Nucleus accumbens (tissue), 56 donors: ENCODE data around the gene DCAF8L2.
"Not testable (repeated sequence)": the region's sequence is repeated elsewhere in the genome, so short reads cannot be mapped to it uniquely, and the experiment has no call there.

Experiments
- DNase-seq, 56 donors: peaks; one replicate each; lab custom pipeline; 2025; lab: John Stamatoyannopoulos, UW

The DCAF8L2 gene

DNA sequence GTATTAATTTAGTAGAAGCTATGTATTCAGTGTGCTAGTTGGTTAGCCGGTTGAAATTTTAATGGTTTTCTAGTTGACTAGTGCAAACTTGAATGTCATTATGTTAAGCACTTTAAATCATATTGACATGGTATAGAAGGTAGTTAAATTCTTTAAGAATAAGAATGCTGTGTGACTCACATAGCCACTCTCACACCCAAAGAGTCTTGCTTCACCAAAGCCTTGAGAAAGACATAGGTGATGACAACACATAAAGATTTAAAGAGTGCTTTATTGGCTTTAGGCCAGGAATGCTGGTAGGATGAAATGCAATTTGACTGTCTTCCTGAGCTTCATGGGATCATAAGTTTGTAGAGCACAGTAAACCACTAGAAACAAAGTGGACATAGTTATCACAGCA lies 85.3 kb downstream of the DCAF8L2 start:
- DNase-seq: no peak

DNA sequence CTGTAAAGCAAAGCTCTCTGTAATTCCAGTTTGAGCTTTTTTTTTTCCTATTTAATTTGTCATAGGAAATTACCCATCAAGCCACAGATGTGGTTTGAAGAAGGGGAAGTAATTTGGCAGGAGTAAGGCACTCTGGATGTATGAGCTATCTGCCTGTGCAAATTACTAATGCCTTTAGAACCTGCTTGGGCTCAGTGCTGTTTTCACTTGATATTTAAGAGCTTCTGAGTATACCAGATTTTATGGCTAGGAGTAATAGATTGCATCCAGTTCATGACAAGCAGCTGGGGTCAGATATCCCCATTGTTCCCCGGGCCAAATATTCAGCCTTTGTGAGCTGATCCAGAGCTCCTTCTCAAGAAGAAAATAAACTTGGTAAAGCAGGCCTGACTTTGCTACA lies 89.1 kb downstream of the DCAF8L2 start:
- no peak for DNase-seq

DNA sequence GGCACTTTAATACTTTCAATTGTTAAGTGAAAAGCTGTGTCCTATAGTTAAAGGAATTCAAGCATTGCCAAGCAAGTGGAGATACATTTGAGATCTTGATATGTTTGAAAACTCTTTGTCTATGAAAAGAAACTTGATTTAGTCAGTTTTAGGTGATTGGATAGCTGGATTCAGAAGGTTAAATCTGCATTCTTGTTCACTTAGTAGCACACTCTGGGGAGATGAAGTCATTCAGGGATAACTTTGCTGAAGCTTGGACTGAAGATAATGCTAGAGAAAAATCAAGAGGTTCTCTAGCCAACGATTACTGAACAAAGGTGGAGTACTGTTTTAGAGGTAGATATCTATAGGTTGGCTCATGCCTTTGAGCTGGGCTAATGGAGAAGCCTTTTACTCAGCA lies 90.6 kb downstream of the DCAF8L2 start:
- no peak for DNase-seq

DNA sequence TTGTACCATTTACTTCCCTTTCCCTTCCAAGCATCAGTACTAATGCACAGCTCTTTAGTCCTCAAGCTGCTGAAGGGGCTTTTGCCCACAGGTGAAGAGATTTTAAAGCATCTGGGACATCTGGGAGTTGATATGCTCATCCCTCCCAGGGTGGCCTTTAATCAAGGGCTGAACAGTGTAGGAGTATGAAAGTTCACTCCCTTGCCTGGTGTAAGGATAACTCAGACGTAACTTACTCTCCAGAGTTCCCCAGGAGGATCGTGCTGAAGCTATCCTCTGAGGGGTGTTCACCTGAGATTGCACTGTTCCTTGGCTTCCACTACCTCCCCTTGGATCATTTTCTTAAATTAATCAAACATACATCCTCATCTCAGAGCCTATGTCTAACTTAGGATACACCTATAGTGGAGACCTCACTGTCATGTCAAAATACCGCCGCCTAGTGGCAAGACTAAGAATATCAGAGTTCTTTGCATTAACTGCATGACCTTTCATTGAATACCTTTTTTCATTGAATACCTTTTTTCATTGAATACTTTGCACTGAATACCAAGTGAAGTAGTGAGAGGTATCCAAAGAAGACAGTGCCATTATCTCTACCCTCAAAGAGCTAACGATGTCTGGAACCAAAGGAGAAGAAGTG lies 93.5 kb downstream of the DCAF8L2 start:
- not testable (repeated sequence) for DNase-seq

DNA sequence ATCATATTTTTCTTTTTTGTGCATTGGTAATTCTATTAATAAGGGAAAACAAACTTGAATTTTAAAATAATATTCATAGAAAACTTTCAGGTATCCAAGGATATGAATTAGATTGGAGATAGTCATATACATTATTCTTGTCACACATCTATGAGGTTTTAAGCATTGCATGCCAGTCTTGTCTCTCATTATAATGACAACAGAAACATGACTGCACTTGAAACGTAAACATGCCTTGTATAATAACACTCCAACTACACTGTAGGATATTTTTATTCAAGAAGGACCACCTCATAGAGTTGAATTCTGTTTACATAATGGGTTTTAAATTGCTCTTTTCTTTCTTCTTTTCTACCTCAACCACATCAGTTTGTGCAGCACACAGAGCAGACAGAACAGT lies 104.5 kb downstream of the DCAF8L2 start:
- DNase-seq: no peak

DNA sequence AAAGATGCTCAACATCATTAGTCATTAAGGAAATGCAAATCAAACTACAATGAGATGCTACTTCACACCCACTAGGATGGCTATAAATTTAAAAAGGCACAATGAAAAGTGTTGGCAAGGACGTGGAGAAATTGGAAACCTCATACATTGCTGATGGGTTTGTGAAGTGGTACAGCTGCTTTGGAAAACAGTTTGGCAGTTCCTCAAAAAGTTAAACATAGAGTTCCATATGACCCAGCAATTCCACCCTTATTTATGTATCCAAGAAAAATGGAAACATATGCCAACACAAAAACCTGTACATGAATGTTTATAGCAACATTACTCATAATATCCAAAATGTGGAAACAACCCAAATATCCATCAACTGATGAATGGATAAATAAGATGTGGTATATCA lies 116.4 kb downstream of the DCAF8L2 start:
- DNase-seq: no peak

DNA sequence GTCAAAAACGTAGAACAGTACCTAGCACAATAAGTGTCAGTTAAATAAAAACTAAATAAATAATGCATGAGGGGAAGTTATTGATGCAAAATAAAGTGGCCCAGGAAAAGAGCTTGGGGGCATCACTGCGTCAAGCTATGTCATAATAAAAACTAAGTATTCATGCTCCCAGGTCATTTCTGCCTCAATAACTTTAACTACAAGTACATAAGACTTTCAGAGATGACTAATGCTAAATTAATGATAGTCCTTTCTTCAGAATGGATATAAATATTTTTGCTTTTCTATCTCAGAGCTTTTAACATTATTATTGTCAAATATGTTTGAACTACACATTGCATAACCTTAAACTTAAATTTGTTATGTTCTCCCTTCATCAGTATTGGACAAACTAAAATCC lies 125.5 kb downstream of the DCAF8L2 start:
- DNase-seq: no peak

DNA sequence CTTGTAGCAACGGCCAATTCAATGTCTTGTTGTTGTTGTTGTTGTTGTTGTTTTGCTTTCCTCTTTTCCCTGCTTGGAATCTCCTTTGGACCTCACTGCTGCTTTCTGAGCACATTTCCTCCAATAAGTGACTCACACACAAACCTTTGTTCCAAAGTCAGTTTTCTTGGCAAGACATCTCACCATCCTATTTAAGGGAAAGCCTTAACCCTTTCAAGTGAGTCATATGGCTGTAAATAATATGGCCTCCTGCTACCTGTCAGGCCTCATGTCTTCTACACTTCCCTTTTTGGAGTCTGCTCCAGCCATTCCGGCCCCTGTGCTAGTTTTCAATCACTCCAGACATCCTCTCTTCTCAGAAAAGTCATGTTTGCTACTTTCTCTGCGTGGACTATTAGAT lies 138.1 kb downstream of the DCAF8L2 start:
- DNase-seq: no peak

DNA sequence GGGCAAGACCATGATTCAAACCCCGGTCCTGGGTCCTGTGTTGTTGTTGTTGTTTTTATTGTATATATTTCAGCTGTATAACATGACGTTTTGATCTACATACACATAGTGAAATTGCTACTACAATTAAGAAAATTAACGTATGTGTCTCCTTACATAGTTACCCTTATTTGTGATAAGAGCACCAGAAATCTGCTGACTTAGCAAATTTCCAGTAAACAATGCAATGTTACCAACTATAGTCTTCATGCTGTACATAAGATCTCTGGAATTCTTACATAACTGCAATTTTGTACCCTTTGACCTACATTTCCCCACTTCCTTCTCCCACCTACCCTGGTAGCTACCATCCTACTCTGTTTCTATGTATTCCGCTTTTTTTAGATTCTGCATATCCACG lies 141.8 kb downstream of the DCAF8L2 start:
- DNase-seq: no peak

DNA sequence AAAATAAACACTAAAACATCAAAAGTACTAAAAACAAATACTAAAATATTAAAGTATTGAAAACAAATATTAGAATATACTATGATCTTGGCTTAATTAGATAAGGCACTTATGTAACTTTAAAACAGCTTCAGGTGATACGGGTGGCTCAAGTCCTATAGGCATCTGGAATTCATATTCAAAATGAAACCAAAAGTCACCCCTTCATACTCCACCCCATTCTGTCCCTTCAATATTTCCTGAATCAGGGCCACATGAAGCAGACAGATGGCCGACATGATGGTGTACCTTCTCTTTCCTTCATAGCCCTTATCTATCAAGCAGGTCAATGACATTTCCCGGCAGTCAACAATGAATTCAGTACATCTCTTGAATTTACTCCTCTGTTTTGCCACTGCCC lies 145.8 kb downstream of the DCAF8L2 start:
- DNase-seq: no peak

DNA sequence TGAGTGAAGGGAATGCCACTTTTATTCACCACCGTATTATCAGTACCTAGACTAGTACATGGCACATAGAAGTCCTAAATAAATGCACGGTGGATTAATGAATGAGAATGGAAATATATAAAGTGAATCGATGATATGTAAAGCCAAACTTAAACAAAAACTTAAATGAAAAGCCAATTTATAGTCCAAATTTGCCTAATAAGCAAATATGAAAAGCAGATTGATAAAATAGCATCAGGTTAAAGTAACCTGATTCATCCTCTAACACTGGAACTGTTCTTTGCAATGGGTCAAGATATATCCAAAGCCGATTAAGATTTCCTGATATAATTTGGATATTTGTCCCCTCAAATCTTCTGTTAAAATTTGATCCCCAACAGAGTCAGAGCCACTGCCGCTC lies 150.8 kb downstream of the DCAF8L2 start:
- no peak for DNase-seq

DNA sequence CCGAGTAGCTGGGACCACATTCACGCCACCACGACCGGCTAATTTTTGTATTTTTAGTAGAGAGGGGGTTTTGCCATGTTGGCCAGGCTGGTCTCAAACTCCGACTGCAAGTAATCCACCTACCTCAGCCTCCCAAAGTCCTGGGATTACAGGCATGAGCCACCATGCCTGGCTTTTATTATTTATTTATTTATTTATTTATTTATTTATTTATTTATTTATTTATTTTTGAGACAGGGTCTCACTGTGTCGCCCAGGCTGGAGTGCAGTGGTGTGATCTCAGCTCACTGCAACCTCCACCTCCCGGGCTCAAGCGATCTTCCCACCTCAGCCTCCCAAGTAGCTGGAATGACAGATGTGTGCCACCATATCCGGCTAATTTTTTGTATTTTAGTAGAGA lies 153.4 kb downstream of the DCAF8L2 start:
- DNase-seq: not testable (repeated sequence)

DNA sequence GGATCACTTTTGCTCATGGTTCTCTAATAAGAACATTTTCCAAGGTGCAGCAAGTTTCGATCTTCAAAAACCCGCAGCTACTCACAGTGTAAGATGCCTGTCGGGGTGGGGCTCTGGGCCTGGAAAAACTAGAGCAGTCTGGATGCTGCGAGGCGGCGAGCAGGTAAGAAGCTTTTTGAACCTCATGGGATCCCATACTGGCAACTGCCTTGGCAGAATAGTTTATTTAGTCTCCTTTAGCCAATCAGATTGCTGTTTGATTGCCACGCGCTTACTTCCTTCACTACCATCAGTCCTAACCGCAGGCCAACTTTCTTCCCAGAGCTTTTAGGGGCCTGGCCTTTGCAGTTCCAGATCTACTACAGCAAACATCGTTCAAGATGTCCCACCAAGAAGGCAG lies 156.4 kb downstream of the DCAF8L2 start:
- DNase-seq: no peak

DNA sequence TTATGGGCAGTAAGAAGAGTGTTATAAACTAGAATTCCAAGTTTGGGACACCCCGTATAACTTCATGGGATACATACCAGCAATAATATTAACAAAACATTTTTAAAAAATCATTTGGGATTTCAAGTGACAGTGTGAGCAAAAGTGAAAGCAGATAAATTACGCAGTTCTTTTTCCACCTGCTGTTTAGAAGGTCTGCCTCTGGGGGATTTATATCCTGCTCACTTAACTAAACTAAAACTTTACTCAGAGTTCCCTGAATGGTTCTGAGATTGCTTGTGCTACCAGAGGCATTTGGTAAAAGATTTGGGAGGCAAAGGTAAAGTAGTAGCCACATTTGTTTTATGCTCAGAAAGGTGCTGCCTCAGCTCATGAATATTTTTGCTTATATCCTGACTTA lies 160.2 kb downstream of the DCAF8L2 start:
- not testable (repeated sequence) for DNase-seq

DNA sequence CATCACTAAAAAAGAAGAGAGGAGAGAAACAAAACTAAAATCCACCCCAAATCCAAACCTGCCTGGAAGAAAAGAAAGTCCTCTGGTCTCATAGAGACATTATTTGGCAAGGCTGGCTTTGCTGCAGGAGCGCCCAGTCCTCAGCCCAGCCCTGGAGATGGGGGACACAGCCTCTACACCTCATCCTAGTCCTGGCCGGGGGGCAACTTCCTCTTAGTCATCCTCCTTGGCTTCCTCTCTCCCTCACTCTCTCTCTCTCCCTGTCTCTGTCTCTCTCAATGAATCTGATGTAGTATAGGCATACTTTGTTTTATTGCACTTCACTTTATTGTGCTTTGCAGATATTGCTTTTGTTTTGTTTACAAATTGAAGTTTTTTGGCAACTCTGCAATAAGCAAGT lies 161.8 kb downstream of the DCAF8L2 start:
- no peak for DNase-seq

DNA sequence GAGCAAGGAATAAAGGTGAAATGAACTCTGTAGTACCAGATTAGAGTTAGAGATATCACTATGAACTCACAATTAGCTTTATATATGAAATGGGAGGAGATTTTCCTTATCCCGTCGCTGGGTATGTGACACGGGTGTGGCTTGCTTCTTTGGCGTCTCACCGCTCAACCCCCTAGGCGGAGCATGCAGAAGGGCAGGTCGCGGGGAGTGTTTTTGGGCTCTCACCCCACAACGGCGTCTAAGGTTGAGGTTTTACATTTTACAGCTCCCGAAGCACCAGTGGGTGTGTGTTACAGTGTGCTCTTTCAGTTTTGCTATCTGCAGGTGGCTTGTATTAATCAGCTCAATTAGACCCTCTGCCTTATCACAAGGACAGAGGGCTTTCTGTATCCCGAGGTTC lies 175.6 kb downstream of the DCAF8L2 start:
- no peak for DNase-seq

DNA sequence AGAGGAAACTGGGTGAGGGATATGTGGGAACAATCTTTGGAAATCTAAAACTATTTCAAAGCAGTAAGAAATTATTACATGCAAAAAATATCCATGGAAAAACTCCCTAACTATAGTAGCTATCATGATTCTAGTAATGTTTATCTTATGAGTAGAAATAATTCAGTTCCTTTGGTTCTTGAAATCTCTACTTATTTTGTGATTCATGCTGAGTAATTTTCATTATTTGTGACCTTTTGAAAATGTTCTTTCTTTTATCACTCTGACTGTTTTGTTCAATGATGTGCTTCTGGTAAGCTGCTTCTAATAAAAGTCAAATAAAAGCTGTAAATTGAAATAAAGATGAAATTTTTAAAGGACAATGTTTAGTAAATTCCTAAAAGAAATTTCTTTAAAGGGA lies 177.2 kb downstream of the DCAF8L2 start:
- DNase-seq: no peak

DNA sequence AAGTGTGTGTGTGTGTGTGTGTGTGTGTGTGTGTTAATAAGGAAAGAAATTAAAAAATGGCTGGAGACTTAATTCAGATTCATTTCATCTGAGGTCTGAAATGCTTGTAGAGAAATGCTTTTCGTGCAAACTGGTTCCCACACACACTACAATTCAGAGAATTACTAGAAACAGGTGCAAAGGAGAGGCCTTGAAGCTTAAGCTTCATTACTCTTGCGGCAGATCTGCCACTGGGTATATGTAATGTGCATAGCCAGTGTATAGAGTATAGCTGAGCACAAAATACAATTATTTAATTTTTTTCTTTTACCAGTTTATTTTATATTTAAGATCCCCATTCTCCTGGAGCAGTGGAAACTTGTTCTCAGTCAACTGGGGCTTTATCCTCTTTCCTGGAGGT lies 185.8 kb downstream of the DCAF8L2 start:
- DNase-seq: no peak

DNA sequence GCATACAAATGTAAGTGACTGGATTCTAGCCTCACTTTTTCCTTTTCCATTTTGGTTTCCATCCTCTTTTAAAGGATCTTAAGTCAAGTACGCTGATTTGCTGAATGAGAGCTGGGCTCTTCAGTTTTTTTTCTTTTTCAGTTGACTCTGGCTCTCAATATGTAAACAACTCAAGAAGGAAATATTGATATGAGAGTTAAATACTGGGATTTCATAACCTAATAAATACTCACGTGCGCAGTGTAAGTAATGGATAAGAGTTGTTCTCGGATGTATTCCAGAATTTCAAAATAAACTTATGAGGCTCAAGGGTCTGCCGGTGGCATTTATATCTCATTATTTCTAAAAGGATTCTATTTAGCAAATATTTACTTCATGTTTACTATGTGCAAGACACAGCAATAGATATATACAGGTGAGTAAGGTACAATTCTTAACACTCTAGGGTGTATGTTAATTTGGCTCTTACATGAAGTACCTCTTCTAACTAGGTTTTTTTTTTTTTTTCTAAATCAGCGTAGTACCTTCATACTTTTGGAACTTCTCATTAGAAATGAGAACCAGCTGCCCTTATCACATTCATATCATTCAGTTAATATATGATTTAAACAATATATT lies 206.6 kb downstream of the DCAF8L2 start:
- no peak for DNase-seq

DNA sequence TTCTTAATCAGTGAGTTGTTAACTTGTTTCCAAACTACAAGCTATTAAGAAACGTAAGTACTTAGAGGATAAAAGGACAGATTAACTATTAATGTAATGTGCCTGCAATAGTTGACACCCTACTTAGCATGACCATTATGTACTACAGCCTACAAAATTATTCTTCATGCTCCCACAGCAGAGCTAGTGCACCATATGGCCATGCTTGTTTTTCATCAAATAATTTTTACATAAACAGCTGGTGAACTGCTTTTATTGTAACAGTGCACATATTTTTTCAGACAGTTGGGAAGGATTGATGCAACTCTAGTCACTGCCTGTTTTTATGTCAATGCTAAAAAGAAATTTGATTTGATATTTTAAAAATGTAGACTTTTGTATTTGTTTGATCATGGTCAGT lies 207.4 kb downstream of the DCAF8L2 start:
- DNase-seq: no peak
